ENCODE measurements around the gene SLC4A4.

Gene SLC4A4

DNA sequence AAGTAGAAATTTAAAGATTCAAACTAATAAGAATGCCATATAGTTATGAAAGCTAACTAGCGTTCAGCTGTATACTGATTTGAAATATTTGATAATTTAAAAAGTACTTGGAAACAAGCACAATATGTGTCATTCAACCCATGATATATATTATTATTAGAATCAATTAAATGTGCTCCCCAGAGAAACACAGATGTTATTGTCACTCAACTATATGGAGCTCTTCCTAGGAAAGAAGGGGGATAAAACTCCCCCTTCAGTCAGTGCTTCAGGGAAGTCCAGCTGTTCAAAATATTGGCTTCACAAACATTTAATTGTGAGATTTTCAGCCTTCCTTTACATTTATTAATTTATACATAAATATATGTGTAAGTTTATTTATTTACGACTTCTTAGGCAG is 135.9 kb downstream of the SLC4A4 start:
- Histone ChIP-seq H3K27me3 (ENCODE audit: control insufficient read depth in 1 of 2, insufficient read depth in 2 of 2, low read length in 2 of 2) (no peaks in the 10 kb centered on the region), H3K9ac (ENCODE audit: low read depth in 1 of 2, low read length in 2 of 2) (no peak overlapping the region), H3K36me3 (ENCODE audit: control insufficient read depth in 1 of 2, insufficient read depth in 2 of 2, low read length in 2 of 2) (peaks cover 0 to 24% of the 10 kb centered on the region in 2 donors), H3K4me3 (ENCODE audit: low read depth in 1 of 2, low read length in 2 of 2) (no peak overlapping the region), H3K9me3 (ENCODE audit: control insufficient read depth in 1 of 2, low read length in 2 of 2) (no peaks in the 10 kb centered on the region), H3K4me1 (ENCODE audit: control insufficient read depth in 1 of 2, insufficient read depth in 2 of 2, low read length in 2 of 2) (no peaks in the 10 kb centered on the region), H3K27ac (ENCODE audit: low read depth, low read length) (no peak overlapping the region)

DNA sequence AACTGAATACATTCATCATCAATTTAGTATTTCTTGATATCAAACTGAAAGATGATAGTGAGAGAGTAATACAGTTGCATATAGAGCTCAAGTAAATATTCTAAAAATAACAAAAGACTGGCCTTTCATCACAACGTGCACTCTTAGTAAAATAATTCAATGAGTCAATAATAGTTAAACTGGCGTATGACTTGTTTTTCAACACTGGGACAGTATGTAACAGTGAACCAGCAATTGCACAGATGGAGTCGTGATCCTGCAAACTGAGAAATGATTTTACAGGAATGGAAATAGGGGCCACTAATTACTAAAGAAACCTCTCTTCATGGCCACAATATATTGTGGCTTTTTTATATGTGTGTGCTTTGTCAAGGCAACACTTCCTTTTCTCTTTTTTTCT is 137.4 kb downstream of the SLC4A4 start:
- Histone ChIP-seq H3K4me1 (ENCODE audit: control insufficient read depth in 1 of 2, insufficient read depth in 2 of 2, low read length in 2 of 2) (no peaks in the 10 kb centered on the region), H3K27me3 (ENCODE audit: control insufficient read depth in 1 of 2, insufficient read depth in 2 of 2, low read length in 2 of 2) (no peaks in the 10 kb centered on the region), H3K4me3 (ENCODE audit: low read depth in 1 of 2, low read length in 2 of 2) (no peak overlapping the region), H3K9ac (ENCODE audit: low read depth in 1 of 2, low read length in 2 of 2) (no peak overlapping the region), H3K9me3 (ENCODE audit: control insufficient read depth in 1 of 2, low read length in 2 of 2) (no peaks in the 10 kb centered on the region), H3K27ac (ENCODE audit: low read depth, low read length) (no peak overlapping the region), H3K36me3 (ENCODE audit: control insufficient read depth in 1 of 2, insufficient read depth in 2 of 2, low read length in 2 of 2) (peaks cover 0 to 17% of the 10 kb centered on the region in 2 donors)

DNA sequence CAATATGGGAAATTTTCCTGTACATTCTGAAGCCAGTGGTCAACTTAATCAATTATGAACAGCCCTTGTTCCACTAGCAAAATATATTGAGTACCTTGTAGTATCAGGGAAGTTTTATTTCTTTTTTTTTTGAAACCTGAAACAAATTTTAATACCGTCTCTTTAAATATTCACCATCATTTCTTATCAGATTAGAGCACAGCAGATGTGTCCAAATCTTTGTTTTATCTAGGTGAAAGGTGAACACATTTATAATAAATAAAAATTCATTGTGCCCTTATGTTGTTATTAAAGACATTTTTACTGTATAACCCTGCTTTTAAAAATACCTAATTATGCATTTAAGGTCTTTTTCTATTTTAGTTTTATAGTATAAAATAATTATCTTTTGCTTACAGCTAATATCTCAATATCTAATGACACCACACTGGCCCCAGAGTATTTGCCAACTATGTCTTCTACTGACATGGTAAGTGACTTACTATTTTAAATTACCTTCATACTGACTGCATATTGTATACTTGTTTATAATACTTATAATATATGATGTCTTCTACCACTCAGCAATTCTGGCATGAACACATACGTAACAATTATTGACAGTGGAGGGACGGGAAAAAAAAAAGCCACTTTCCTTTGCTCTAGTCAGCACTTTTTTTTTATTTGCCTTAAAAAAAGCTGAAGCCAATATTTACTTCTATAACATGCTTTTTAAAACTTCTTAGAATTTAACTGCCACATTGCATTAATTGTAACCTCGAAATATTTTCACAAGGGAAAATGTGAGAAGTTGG is 147.9 kb downstream of the SLC4A4 start:
- H3K9ac ChIP-seq (ENCODE audit: low read depth in 1 of 2, low read length in 2 of 2) = no peak overlapping the region
- H3K36me3 ChIP-seq (ENCODE audit: control insufficient read depth in 1 of 2, insufficient read depth in 2 of 2, low read length in 2 of 2) = peaks cover 4 to 9% of the 10 kb centered on the region in 2 donors
- no peak overlapping the region for H3K4me3 ChIP-seq (ENCODE audit: low read depth in 1 of 2, low read length in 2 of 2)
- no peaks in the 10 kb centered on the region for H3K4me1 ChIP-seq (ENCODE audit: control insufficient read depth in 1 of 2, insufficient read depth in 2 of 2, low read length in 2 of 2)
- H3K27ac ChIP-seq (ENCODE audit: low read depth, low read length) = no peak overlapping the region
- no peaks in the 10 kb centered on the region for H3K27me3 ChIP-seq (ENCODE audit: control insufficient read depth in 1 of 2, insufficient read depth in 2 of 2, low read length in 2 of 2)
- no peaks in the 10 kb centered on the region for H3K9me3 ChIP-seq (ENCODE audit: control insufficient read depth in 1 of 2, low read length in 2 of 2)

DNA sequence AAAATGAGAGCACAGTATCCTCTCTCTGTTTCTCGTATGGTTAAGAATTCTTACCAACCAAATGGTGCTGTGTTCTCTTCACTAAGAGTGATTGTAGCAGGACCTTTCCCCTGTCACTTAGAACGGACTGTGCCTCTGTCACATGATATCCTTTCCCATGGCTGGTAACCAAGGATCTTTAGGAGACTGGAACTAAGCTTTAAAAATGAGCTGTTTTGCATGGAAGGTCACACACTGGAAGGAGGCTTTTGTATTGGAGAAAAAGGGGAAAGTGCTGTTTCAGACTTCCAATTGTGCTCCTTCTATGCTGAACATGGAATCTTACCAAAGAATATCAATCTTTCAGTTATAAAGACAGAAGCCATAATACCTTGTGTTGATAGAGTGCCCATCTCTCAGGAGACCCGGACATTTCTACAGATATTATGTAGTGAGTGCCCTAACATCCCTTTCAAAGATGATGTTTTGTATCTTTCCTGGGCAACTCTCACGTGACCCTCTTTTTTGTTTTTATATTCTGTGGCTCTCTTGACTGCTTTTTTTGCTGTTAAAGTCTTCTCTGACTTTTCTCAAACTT is 148.6 kb downstream of the SLC4A4 start:
- Histone ChIP-seq H3K4me1 (ENCODE audit: control insufficient read depth in 1 of 2, insufficient read depth in 2 of 2, low read length in 2 of 2) (no peaks in the 10 kb centered on the region), H3K27me3 (ENCODE audit: control insufficient read depth in 1 of 2, insufficient read depth in 2 of 2, low read length in 2 of 2) (no peaks in the 10 kb centered on the region), H3K27ac (ENCODE audit: low read depth, low read length) (no peak overlapping the region), H3K9ac (ENCODE audit: low read depth in 1 of 2, low read length in 2 of 2) (no peak overlapping the region), H3K4me3 (ENCODE audit: low read depth in 1 of 2, low read length in 2 of 2) (no peak overlapping the region), H3K36me3 (ENCODE audit: control insufficient read depth in 1 of 2, insufficient read depth in 2 of 2, low read length in 2 of 2) (peaks cover 4 to 9% of the 10 kb centered on the region in 2 donors), H3K9me3 (ENCODE audit: control insufficient read depth in 1 of 2, low read length in 2 of 2) (no peaks in the 10 kb centered on the region)

DNA sequence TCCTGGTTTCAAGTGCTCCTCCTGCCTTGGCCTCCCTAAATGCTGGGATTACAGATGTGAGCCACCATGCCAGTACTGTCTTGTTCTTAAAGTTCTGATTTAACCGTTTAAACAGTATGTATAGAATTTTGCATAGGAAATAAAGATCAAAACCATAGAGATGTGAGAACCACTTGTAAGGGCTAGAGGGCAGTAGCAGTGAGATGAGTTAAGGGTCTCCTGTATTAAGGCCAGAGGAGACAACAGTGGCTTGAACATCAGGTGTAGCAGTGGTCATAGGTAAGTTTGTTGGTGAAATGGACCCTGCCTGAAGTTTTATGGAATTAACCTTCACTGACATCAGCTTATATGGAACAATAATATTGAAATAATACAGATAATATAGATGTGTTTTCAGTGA is 155.7 kb downstream of the SLC4A4 start:
- Histone ChIP-seq H3K27me3 (ENCODE audit: control insufficient read depth in 1 of 2, insufficient read depth in 2 of 2, low read length in 2 of 2) (no peaks in the 10 kb centered on the region), H3K9ac (ENCODE audit: low read depth in 1 of 2, low read length in 2 of 2) (no peak overlapping the region)

DNA sequence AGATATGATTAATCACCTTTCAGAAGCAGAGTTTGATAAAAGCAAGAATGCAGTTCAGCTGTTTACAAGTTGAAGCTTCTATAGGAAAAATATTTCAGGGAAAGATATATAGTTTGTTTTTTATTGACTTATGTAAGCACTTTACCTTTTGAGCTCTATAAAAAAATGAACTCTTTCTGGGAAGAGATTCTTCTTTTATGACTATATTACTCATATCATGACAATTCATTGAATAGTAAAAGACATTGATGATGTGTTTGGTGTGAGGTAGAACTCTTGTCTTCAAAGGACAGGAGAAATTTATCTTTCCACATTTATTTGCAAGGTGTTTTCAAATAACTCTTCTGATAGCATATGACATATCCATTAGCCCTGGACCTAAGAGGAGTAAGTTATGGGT is 156.6 kb downstream of the SLC4A4 start:
- no peak overlapping the region for H3K9ac ChIP-seq (ENCODE audit: low read depth in 1 of 2, low read length in 2 of 2)
- no peaks in the 10 kb centered on the region for H3K4me1 ChIP-seq (ENCODE audit: control insufficient read depth in 1 of 2, insufficient read depth in 2 of 2, low read length in 2 of 2)
- H3K27me3 ChIP-seq (ENCODE audit: control insufficient read depth in 1 of 2, insufficient read depth in 2 of 2, low read length in 2 of 2) = no peaks in the 10 kb centered on the region
- peaks cover 0 to 6% of the 10 kb centered on the region in 2 donors for H3K36me3 ChIP-seq (ENCODE audit: control insufficient read depth in 1 of 2, insufficient read depth in 2 of 2, low read length in 2 of 2)
- H3K9me3 ChIP-seq (ENCODE audit: control insufficient read depth in 1 of 2, low read length in 2 of 2) = no peaks in the 10 kb centered on the region
- H3K4me3 ChIP-seq (ENCODE audit: low read depth in 1 of 2, low read length in 2 of 2) = no peak overlapping the region
- H3K27ac ChIP-seq (ENCODE audit: low read depth, low read length) = no peak overlapping the region

More for the DNA sequence above, 155.7 kb downstream of the SLC4A4 start:
- no peaks in the 10 kb centered on the region for H3K4me1 ChIP-seq (ENCODE audit: control insufficient read depth in 1 of 2, insufficient read depth in 2 of 2, low read length in 2 of 2)
- no peak overlapping the region for H3K27ac ChIP-seq (ENCODE audit: low read depth, low read length)
- H3K9me3 ChIP-seq (ENCODE audit: control insufficient read depth in 1 of 2, low read length in 2 of 2) = no peaks in the 10 kb centered on the region
- H3K36me3 ChIP-seq (ENCODE audit: control insufficient read depth in 1 of 2, insufficient read depth in 2 of 2, low read length in 2 of 2) = peaks cover 0 to 4% of the 10 kb centered on the region in 2 donors
- H3K4me3 ChIP-seq (ENCODE audit: low read depth in 1 of 2, low read length in 2 of 2) = no peak overlapping the region

DNA sequence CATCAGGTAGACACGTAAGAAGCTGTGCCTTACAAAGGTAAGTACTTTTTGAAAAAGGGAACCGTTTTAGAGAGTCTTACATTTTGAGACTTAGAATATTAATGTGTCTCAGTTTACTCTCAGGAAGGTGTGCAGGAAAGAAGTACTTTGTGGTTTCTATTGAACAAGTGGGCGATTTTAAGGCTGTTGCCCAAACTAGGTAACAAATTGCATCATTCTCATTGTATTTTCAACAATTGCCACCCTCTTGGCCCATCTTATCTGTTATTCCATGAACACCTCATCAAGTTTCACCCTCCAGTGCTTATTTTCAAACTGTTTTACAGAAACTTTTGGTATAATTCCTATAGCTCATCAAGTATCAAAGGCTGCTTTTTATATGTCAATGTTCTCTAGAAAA is 158.3 kb downstream of the SLC4A4 start:
- no peaks in the 10 kb centered on the region for H3K27me3 ChIP-seq (ENCODE audit: control insufficient read depth in 1 of 2, insufficient read depth in 2 of 2, low read length in 2 of 2)
- no peaks in the 10 kb centered on the region for H3K9me3 ChIP-seq (ENCODE audit: control insufficient read depth in 1 of 2, low read length in 2 of 2)
- no peak overlapping the region for H3K4me3 ChIP-seq (ENCODE audit: low read depth in 1 of 2, low read length in 2 of 2)
- peaks cover 0 to 6% of the 10 kb centered on the region in 2 donors for H3K36me3 ChIP-seq (ENCODE audit: control insufficient read depth in 1 of 2, insufficient read depth in 2 of 2, low read length in 2 of 2)
- H3K4me1 ChIP-seq (ENCODE audit: control insufficient read depth in 1 of 2, insufficient read depth in 2 of 2, low read length in 2 of 2) = no peaks in the 10 kb centered on the region
- H3K9ac ChIP-seq (ENCODE audit: low read depth in 1 of 2, low read length in 2 of 2) = no peak overlapping the region
- no peak overlapping the region for H3K27ac ChIP-seq (ENCODE audit: low read depth, low read length)

DNA sequence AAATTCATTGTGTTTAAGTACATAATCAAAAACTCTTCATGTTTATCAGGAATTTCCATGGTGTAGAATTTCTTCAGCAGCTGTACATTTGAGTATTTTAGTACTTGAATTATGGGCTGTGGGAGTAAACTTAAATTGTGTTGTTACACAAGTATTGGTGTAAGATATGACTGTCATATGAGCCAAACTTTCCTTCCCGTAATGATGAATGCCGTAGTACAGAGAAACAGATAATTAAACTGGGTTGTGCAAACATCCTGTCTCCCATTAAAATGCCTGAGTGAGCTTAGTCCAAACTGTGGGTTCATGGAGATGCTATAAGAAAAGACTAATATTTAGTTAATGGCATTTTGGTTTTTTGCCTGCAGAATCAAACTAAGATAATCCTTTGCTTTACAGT is 159.2 kb downstream of the SLC4A4 start:
- H3K27ac ChIP-seq (ENCODE audit: low read depth, low read length) = no peak overlapping the region
- H3K36me3 ChIP-seq (ENCODE audit: control insufficient read depth in 1 of 2, insufficient read depth in 2 of 2, low read length in 2 of 2) = peaks cover 0 to 6% of the 10 kb centered on the region in 2 donors
- no peaks in the 10 kb centered on the region for H3K9me3 ChIP-seq (ENCODE audit: control insufficient read depth in 1 of 2, low read length in 2 of 2)
- no peaks in the 10 kb centered on the region for H3K27me3 ChIP-seq (ENCODE audit: control insufficient read depth in 1 of 2, insufficient read depth in 2 of 2, low read length in 2 of 2)
- no peaks in the 10 kb centered on the region for H3K4me1 ChIP-seq (ENCODE audit: control insufficient read depth in 1 of 2, insufficient read depth in 2 of 2, low read length in 2 of 2)
- H3K4me3 ChIP-seq (ENCODE audit: low read depth in 1 of 2, low read length in 2 of 2) = no peak overlapping the region
- no peak overlapping the region for H3K9ac ChIP-seq (ENCODE audit: low read depth in 1 of 2, low read length in 2 of 2)

DNA sequence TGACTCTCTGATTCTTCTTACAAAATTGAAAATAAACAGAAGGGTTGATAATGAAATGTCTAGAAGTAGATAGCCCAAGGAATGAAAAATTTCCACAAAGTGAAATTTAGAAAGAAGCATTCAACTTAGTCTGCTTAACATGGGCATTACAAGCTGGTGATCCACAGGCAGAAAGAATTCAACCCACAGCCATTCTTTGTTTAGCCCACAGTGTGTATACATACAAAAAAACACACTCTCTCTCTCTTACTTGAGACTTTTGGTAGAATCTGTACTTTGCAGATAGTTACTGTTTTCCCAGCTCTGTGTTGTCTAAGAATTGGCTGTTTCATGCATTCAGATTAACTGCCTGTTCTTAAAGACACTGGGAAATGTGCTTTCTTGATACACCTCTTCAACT is 159.8 kb downstream of the SLC4A4 start:
- H3K27me3 ChIP-seq (ENCODE audit: control insufficient read depth in 1 of 2, insufficient read depth in 2 of 2, low read length in 2 of 2) = no peaks in the 10 kb centered on the region
- H3K9ac ChIP-seq (ENCODE audit: low read depth in 1 of 2, low read length in 2 of 2) = no peak overlapping the region
- no peaks in the 10 kb centered on the region for H3K9me3 ChIP-seq (ENCODE audit: control insufficient read depth in 1 of 2, low read length in 2 of 2)
- H3K4me3 ChIP-seq (ENCODE audit: low read depth in 1 of 2, low read length in 2 of 2) = no peak overlapping the region
- H3K4me1 ChIP-seq (ENCODE audit: control insufficient read depth in 1 of 2, insufficient read depth in 2 of 2, low read length in 2 of 2) = no peaks in the 10 kb centered on the region
- H3K36me3 ChIP-seq (ENCODE audit: control insufficient read depth in 1 of 2, insufficient read depth in 2 of 2, low read length in 2 of 2) = peaks cover 0 to 6% of the 10 kb centered on the region in 2 donors
- H3K27ac ChIP-seq (ENCODE audit: low read depth, low read length) = no peak overlapping the region

DNA sequence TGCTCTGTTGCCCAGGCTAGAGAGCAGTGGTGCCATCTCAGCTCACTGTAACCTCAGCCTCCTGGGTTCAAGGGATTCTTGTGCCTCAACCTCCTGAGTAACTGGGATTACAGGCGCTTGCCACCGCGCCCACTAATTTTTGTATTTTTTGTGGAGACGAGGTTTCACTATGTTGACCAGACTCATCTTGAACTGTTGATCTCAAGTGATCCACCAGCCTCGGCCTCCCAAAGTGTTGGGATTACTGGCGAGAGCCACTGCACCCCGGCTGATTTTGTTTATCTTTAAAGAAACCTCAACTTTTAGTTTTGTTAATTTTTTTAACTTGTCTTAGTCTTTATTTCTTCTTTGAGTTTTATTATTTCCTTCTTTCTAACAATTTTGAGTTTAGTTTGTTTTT is 163.2 kb downstream of the SLC4A4 start:
- H3K9me3 ChIP-seq (ENCODE audit: control insufficient read depth in 1 of 2, low read length in 2 of 2) = no peaks in the 10 kb centered on the region
- no peak overlapping the region for H3K27ac ChIP-seq (ENCODE audit: low read depth, low read length)
- no peaks in the 10 kb centered on the region for H3K27me3 ChIP-seq (ENCODE audit: control insufficient read depth in 1 of 2, insufficient read depth in 2 of 2, low read length in 2 of 2)
- H3K4me1 ChIP-seq (ENCODE audit: control insufficient read depth in 1 of 2, insufficient read depth in 2 of 2, low read length in 2 of 2) = no peaks in the 10 kb centered on the region
- no peak overlapping the region for H3K9ac ChIP-seq (ENCODE audit: low read depth in 1 of 2, low read length in 2 of 2)
- H3K36me3 ChIP-seq (ENCODE audit: control insufficient read depth in 1 of 2, insufficient read depth in 2 of 2, low read length in 2 of 2) = peaks cover 0 to 6% of the 10 kb centered on the region in 2 donors
- H3K4me3 ChIP-seq (ENCODE audit: low read depth in 1 of 2, low read length in 2 of 2) = no peak overlapping the region
